Ectodermal cell (in vitro differentiated cells): ENCODE measurements around the gene SLC15A2.

ENCODE experiments used
- H3K27ac ChIP-seq: 2 replicates; pipeline ENCODE4 v1.7.0; 2013; ENCODE audit warnings: mild to moderate bottlenecking, low read depth, low read length; ENCODE audit not compliant: insufficient read depth, poor library complexity, severe bottlenecking
- H3K27me3 ChIP-seq: 2 replicates; pipeline ENCODE4 v1.7.0; 2013; ENCODE audit warnings: mild to moderate bottlenecking, low read length; ENCODE audit not compliant: insufficient read depth, control insufficient read depth, poor library complexity, severe bottlenecking
- H3K36me3 ChIP-seq: one replicate; pipeline ENCODE4 v1.7.0; 2013; ENCODE audit warnings: low read length; ENCODE audit not compliant: control insufficient read depth, insufficient read depth
- H3K4me1 ChIP-seq: one replicate; pipeline ENCODE4 v1.7.0; 2013; ENCODE audit warnings: low read length; ENCODE audit not compliant: control insufficient read depth, insufficient read depth
- H3K4me3 ChIP-seq: 2 replicates; pipeline ENCODE4 v1.7.0; 2013; ENCODE audit warnings: low read depth, low read length, control low read depth; ENCODE audit not compliant: insufficient read depth
- H3K9me3 ChIP-seq: 2 replicates; pipeline ENCODE4 v1.7.0; 2013; ENCODE audit warnings: mild to moderate bottlenecking, low read length, moderate library complexity; ENCODE audit not compliant: control insufficient read depth
- WGBS, 2 experiments: methylation state at CpG; one replicate each; pipeline ENCODE4 v1.1.7; 2013; ENCODE audit warnings: missing lambda C conversion rate in 2 of 2; 5-methylcytosine and 5-hydroxymethylcytosine counted together

Gene SLC15A2

DNA sequence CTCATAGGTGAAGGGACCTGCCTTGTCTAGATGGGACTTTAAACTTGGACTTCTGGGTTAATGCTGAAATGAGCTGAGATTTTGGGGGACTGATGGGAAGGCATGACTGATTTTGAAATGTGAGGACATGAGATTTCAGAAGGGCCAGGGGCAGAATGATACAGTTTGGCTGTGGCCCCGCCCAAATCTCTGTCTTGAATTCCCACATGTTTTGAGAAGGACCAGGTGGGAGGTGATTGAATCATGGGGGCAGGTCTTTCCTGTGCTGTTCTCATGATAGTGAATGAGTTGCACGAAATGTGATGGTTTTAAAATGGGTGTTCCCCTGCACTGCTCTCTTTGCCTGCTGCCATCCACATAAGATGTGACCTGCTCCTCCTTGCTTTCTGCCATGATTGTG, 85.0 kb downstream of the SLC15A2 start:
- H3K4me3 ChIP-seq = no peak overlapping the region
- H3K27ac ChIP-seq = no peak overlapping the region
- no peaks in the 10 kb centered on the region for H3K4me1 ChIP-seq
- no peaks in the 10 kb centered on the region for H3K27me3 ChIP-seq
- H3K36me3 ChIP-seq = no peaks in the 10 kb centered on the region
- H3K9me3 ChIP-seq = no peaks in the 10 kb centered on the region
- WGBS, 2 experiments = 83 to 95% methylated on average over 2 of the region's 2 CpGs

DNA sequence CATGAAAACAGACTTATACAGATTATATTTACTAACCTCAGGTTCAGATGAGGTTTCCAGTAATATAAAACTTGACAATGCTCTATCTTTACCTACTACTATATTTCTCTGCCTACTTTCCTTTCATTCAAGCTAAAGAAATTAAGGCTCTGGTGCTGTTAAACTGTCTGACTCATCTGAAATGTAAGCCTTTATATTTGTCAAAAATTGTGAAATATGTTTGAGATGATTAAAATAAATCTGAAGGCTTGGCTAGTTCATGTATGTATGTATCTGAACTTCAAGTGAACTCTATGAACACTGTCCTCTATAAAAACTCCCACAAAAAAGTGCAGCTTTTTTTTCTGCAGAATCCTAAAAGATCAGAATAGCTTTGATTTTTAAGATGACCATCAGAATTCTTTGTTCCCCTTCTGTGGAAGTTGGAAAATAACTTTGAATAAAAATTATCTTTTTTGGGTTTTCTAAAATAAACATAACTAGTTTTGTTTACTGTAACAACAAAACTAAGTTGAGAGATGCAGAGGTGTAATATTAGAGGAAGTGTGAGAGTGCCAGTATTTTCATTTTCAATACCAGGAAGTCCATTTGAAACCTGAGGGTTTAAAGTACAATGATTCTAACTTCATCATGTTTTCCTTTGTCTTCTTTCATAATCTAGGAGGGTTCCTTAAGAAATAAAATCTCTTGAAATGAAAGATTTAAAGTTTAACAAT, 85.7 kb downstream of the SLC15A2 start:
- Histone ChIP-seq H3K27ac (no peak overlapping the region), H3K36me3 (no peaks in the 10 kb centered on the region), H3K9me3 (no peaks in the 10 kb centered on the region), H3K4me1 (no peaks in the 10 kb centered on the region), H3K27me3 (no peaks in the 10 kb centered on the region), H3K4me3 (no peak overlapping the region)

DNA sequence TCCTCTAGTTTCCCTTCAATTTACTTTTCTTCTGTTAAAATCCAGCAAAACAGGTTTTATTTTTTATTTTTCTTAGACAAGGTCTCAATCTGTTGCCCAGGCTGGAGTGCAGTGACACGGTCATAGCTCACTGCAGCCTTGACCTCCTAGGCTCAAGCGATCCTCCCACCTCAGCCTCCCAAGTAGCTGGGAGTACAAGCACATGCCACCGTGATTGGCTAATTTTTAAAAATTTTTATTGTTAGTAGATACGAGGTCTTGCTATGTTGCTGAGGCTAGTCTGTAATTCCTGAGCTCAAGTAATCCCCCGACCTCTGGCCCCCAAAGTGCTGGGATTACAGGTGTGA, 86.2 kb downstream of the SLC15A2 start:
- Histone ChIP-seq H3K27ac (no peak overlapping the region), H3K27me3 (no peaks in the 10 kb centered on the region), H3K36me3 (no peaks in the 10 kb centered on the region), H3K4me3 (no peak overlapping the region), H3K4me1 (no peaks in the 10 kb centered on the region), H3K9me3 (no peaks in the 10 kb centered on the region)
- WGBS, 2 experiments = 96% methylated on average over 5 of the region's 5 CpGs

DNA sequence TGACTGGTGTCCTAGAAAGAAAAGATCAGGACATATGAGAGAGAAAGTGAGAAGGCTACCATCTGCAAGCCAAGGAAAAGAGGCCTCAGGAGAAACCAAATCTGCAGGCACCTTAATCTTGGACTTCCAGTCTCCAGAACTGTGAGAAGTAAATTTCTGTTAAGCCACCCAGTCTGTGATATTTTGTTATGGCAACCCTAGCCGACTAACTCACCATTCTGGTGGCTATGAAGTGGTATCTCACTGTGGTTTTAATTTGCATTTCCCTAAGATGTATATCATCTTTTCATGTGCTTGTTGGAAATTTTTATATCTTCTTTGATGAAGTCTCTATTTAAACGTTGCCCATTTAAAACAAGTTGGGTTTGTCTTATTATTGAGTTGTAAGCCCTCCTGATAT, 87.3 kb downstream of the SLC15A2 start:
- Histone ChIP-seq H3K9me3 (no peaks in the 10 kb centered on the region), H3K36me3 (no peaks in the 10 kb centered on the region), H3K27me3 (no peaks in the 10 kb centered on the region), H3K4me1 (no peaks in the 10 kb centered on the region), H3K4me3 (no peak overlapping the region), H3K27ac (no peak overlapping the region)
- WGBS, 2 experiments = 95 to 100% methylated on average over 2 of the region's 2 CpGs

DNA sequence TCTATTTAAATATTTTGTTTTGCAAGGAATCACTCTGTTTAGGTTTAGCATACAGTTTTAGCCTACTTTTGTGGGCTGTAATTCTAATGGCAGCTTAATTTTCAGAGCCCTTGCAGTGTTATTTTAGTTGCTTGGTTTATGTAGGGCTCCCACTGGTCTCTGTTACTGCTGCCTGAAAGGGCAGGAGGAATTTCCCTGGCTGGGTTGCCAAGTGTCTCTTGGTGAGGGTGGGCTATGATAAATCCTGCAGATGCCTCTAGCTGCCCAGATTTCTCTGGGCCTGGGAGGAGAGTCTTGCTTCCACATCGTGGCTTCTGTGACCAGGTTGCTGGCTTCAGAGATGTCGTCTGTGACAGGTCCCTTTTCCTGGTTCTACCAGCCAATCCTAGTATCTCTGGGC, 91.6 kb downstream of the SLC15A2 start:
- Histone ChIP-seq H3K4me3 (no peak overlapping the region), H3K27ac (no peak overlapping the region), H3K4me1 (no peaks in the 10 kb centered on the region), H3K9me3 (no peaks in the 10 kb centered on the region), H3K27me3 (no peaks in the 10 kb centered on the region), H3K36me3 (no peaks in the 10 kb centered on the region)
- 85 to 91% methylated on average over 2 of the region's 2 CpGs for WGBS, 2 experiments

DNA sequence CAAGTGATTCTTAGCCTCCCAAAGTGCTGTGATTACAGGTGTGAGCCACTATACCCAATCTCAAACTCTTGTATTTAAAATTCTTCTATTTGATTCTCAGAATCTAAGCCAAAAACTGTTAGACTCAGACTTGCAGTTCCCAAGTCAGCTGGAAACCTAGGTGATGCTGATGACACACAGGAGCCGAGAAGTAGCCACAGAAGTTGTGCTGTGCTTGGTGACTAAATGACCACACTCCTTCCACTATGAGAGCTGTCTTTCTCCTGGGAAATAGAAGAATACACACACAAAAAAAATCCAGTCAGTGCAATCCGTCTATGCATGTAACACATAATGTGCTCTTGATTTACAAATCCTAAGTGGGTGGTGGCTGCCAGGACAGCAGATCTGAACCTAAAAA, 93.9 kb downstream of the SLC15A2 start:
- Histone ChIP-seq H3K36me3 (no peaks in the 10 kb centered on the region), H3K4me3 (no peak overlapping the region), H3K9me3 (no peaks in the 10 kb centered on the region), H3K27me3 (no peaks in the 10 kb centered on the region), H3K4me1 (no peaks in the 10 kb centered on the region), H3K27ac (no peak overlapping the region)
- 97 to 100% methylated on average over 2 of the region's 2 CpGs for WGBS, 2 experiments

DNA sequence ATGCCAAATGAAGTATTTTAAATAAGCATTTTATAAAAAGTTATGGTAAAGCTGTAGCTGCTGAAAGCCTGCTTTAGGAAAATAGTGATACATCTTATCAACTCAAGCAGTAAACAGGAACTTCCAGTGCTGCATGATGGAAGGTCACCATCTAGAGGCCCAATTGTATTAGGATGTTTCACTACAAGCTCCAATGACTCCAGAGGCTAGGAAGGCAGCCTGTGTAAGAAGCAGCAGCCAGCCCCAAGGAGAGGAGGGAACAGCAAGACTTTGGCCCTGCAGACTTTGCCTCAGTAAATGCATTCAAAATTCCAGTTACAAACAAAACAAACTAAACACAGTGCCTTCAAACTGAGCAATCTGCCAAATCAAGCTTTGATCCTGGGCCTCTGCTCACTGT, 95.7 kb downstream of the SLC15A2 start:
- no peak overlapping the region for H3K4me3 ChIP-seq
- no peaks in the 10 kb centered on the region for H3K4me1 ChIP-seq
- no peaks in the 10 kb centered on the region for H3K36me3 ChIP-seq
- no peaks in the 10 kb centered on the region for H3K9me3 ChIP-seq
- H3K27ac ChIP-seq = no peak overlapping the region
- H3K27me3 ChIP-seq = no peaks in the 10 kb centered on the region

DNA sequence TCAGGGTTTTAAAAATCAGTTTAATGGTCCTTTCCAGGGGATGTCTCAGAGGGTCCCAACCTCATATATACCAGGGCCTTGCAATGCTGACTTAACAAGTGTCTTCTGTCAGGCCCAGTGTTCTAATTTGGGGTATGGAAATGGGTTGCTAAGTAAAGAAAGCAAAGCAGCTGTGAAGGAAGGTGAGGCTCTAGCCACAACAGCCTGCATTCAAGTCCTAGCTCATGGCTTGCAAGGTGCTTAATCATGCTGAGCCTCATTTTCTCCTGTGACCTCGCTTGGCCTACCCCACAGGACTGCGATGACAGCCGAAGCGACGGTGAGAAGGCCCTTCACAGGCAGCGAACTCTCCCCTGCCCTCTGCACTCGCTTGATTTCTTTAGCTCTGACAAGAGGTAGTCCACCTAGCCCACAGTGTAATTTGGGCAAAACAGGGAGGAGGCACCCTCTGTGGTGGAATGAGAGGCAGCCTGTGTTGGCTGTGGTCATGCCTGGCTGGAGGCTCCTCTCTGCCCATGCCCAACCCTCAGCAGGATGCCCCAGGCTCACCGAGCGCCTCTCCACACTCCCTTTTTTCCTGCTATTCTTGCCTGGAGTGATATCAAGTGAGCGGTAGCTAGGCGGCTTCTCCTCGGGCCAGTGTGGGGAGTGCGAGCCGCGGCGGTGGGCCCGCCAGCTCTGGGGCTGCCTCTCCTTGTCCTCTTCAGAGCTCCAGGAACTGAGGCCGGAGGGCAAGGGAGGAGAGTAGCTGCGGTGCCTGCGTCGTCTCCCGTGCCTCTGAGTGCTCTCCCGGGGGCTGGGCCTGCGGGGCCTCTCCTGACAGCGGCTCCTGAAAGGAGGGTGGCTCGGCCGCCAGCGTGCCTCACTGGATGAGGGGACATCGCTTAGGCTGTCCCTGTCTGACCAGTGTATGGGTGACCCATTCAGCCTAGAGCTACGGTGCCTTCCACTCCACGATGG, 98.7 kb downstream of the SLC15A2 start:
- Histone ChIP-seq H3K9me3 (no peaks in the 10 kb centered on the region), H3K4me1 (no peaks in the 10 kb centered on the region), H3K36me3 (no peaks in the 10 kb centered on the region), H3K27ac (no peak overlapping the region), H3K4me3 (no peak overlapping the region), H3K27me3 (no peaks in the 10 kb centered on the region)
- WGBS, 2 experiments = 95% methylated on average over 31 of the region's 31 CpGs
